Effector CD4-positive, alpha-beta T cell (primary cell): ENCODE measurements around the gene HK1.
"Not testable (repeated sequence)": the region's sequence is repeated elsewhere in the genome, so short reads cannot be mapped to it uniquely, and the experiment has no call there.

Experiments used
- DNase-seq: peaks from one replicate; pipeline ENCODE4 v3.0.0-alpha.2; 2020

The HK1 gene

GRCh38 chr10:69428165-69428564, 149.9 kb downstream of the HK1 start:
- no peak for DNase-seq

- no peak for DNase-seq
Observed at GRCh38 chr10:69434169-69434568, 155.9 kb downstream of the HK1 start.

DNA sequence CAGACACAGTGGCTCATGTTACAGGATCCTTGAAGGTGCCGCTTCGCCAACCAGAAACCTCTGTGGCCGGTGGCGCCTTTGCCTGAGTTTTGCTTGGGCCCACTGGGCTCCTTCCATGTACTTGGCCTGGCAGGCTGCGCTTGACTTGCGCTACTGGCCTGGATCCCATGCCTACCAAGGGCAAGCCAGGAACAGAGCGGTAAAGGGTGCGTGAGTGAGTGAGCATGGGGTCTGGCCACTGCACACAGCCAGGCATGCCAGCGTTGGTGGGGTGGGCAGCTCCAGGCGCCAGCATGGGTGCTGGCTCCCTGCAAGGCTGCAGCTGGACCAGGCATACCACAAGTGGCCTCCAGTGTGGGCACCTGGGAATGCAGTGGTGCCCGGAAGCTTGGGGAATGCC, 156.6 kb downstream of the HK1 start:
- no peak for DNase-seq

GRCh38 chr10:69435966-69436520, 157.7 kb downstream of the HK1 start:
- DNase-seq: no peak

- DNase-seq: no peak
Observed at GRCh38 chr10:69437321-69438259, 159.3 kb downstream of the HK1 start.

- no peak for DNase-seq
Observed at GRCh38 chr10:69438536-69439349, 160.4 kb downstream of the HK1 start.

DNA sequence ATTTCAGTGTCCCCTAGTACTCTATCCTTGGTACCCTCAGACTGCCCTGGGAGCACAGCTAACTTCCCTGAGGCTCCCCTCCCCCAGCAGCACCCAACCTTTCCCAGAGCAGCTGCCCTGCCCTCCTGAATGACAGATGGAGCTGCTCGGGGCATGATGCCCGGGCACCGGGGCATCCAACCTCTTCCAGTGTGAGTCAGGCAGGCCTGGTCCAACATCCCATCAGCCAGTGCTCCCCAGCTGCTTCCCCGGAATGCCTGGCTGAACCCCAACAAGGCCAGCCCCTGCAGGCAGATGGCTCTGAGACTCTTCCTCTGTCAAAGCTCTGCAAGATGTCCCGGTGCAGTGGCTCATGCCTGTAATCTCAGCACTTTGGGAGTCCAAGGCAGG, 161.0 kb downstream of the HK1 start:
- DNase-seq: no peak

DNA sequence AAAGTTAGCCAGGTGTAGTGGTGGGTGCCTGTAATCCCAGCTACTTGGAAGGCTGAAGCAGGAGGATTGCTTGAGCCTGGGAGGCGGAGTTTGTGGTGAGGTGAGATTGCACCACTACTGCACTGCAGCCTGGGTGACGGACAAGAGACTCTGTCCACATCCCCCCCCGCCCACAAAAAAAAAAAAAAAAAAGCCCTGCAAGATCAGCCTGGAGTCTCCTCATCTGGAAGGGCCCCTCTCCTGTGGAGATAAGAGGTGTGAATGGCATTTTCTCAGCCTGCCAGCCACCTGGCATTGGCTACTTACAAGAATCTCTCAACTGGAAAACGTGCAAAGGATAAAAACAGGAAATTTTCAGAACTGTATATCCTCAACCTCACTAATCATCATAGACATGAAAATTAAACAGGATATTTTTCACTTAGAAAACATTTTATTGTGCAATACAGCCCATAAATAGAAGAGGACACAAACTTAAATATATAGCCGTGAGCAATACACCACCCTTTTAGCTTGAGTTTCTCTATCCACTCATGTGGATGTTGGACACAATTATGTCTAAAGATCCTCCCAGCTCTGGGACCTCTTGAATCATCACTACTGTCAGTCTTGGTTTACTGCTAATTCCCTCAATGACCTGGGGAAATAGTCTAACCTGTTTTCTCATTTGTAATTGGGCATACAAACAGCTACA, 161.7 kb downstream of the HK1 start:
- DNase-seq: no peak

- no peak for DNase-seq
Observed at GRCh38 chr10:69443354-69443753, 165.1 kb downstream of the HK1 start.

GRCh38 chr10:69445041-69445440, 166.7 kb downstream of the HK1 start:
- no peak for DNase-seq

GRCh38 chr10:69446229-69446628, 167.9 kb downstream of the HK1 start:
- DNase-seq: no peak

DNA sequence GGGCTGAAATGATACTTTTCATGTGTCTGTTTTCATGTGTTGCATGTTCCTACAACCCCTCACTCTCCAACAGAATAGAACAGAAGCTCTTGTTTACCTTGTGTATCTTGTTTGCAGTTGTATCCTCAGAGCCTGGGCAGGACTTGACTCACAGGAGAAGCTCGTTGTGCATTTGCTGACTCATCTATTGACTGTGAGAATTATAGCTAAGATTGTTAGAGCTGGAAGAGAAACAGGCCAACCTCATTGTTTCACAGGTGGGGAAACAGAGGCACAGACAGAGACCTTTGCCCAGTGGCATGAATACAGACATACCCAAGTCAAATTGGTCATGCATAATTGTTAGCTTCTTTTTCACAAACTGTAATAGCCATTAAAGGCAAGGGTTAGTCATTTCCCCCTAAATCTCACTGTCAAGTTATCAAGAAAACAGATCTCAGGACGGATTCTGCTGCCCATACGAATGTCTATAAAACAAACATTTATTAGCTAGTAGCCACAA, 168.4 kb downstream of the HK1 start:
- DNase-seq: no peak

- DNase-seq: peak; percentile 37
Observed at GRCh38 chr10:69449841-69450240, 171.5 kb downstream of the HK1 start.

- not testable (repeated sequence) for DNase-seq
Observed at GRCh38 chr10:69450395-69450794, 172.1 kb downstream of the HK1 start.

GRCh38 chr10:69451209-69451783, 173.0 kb downstream of the HK1 start, which contains the start of gene TSPAN15:
Gene TSPAN15, plus strand, starts transcription at chr10:69451465. Its CDS starts 130 bp downstream, at chr10:69451595.
- peak; percentile 72 for DNase-seq
